Non-pigmented ciliary epithelial cell (primary cell): ENCODE data around the gene KLHL15.

ENCODE experiments used
- DNase-seq: peaks from one replicate; pipeline ENCODE4 v3.0.0-alpha.2; 2010; ENCODE audit warnings: low read depth

The KLHL15 gene

DNA sequence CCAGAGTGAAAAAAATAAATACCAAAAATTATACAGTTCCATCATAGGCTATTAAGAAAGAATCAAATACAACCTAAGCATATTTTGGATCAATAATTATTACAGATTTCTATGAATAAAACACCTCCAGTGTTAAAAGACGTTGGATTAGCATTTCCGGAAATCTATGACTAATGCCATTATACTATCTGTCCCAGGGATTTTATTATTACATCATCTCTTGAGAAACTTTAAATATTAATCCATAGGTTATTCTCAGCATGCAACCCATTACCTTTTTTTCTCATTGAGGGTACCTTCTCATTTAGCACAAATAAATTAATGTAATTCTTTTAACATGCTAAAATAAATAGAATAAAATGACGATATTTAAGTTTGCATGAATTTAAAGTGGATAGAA, 74.6 kb downstream of the KLHL15 start:
- no peak for DNase-seq

DNA sequence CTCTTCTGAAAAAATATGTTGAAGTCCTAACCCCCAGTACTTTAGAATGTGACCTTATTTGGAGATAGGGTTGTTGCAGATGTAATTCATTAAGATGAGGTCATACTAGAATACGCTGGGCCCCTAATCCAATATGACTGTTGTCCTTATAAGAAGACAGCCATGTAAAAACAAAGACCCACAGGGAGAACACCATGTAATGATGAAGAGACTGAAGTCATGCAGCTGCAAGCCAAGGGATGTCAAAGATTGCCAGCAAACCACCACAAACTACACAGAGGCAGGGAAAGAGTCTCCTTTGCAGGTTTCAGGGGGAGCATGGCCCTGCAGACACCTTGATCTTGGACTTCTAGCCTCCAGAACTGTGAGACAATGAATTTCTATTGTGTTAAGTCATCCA, 81.8 kb downstream of the KLHL15 start:
- no peak for DNase-seq

DNA sequence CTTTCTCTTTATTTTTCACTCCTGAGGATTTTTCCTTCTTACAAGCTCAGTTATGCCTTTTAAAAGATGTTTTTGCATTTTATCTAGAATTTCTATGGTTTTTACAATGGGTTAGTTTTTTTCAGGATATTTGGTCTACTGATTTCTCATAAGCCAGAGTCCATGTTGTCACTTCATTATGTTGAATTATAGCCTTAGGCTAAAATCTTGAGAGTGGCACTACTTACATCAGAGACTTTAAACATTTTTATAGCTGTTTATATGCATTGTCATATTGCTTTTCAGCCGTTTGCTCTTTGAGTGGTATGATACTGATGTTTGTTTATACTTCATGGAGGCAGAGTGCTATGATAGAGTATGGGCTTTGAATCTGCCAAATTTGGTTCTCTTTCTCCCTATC, 82.8 kb downstream of the KLHL15 start:
- DNase-seq: no peak

DNA sequence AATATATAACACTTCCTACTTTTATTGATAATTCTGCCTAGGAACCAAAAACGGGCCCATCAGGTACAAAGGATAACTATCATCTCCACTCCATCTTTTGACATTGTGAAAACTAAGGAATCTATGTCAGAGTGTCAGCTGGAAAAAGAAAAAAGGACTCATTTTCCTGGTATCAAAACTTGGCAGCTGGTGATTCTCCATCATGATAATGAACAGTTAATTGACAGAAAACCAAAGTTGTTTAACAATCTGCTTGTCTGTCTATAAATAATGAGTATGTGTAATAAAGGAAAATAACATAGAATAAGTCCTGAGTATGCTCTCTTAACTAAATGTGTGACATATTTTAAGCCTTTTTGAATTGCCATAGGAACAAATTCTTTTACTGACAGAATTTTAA, 87.8 kb downstream of the KLHL15 start:
- no peak for DNase-seq

DNA sequence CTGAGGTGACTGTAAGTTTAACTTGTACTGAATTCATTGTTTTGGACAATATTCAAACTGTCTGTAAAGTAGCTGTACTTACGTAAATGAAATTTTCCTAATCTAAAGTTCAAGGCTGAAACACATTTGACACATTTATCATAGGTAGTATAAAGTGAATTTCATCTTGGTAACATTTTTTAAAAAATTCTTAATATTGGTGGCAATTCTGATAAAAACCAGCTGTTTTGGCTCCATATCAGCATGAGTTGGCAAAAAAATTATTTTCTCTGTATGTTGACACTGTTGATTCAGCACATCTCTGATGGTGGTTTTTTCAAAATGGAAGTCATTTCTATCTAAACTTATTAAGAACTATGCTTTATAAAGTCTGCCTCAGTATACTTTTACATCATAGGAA, 88.3 kb downstream of the KLHL15 start:
- no peak for DNase-seq

DNA sequence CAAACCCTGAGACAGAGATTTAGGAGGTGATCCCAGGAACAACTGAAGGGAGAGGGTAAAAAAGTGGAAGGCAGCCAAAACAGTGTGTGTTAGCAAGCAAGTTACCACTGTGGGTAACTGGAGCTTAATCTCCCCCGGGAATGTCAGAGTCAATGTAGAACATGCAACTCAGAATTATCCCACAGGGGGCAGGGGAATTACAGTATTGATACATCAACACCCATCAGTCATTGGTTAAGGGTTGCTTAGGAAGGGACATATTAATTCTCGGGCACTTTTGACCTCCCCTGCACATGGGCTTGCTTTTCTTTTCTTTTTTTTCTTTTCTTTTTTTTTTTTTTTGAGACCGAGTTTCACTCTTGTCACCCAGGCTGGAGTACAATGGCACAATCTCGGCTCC, 89.9 kb downstream of the KLHL15 start:
- DNase-seq: no peak

DNA sequence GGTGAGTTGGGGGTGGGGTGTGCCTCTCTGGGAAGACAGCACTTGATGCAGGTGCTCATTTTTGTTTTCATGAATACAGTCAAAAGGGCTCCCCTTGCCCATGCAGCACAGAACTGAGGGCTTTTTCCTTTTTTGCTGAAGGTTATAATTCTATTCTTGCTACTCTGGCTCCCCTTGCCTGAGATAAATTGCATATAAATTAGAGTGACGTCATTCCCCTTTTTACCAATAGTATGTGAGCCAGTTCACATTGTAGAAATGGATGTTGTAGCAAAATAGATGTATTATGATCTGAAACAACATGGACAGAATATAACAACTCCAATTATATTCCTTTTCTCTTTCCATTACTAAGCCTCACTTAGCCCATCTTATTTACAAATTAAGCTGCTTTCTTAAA, 90.8 kb downstream of the KLHL15 start:
- DNase-seq: no peak

DNA sequence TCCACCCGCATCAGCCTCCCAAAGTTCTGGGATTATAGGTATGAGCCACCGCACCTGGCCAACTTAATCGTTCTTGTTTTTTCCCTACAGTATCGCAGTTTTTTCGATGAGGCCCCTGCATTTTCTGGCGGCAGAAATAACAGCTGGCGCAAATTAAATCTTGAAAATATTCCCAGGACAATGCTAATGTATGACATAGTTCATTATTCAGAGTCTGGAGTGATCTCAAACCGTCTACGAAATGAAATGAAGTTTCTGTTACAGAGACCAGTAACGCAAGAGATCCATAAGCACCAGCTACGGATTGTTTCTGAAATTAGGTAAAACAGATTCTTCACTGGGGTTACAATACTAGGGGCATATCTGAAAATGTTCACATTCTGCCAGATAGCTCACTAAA, 91.9 kb downstream of the KLHL15 start:
- DNase-seq: no peak
